HepG2 (cell line): ENCODE results near the gene HYCC2. TPM values are rescaled to one million over a fixed set of nuclear protein-coding genes. Genes with fewer than 3 reads are reported as not detected.
A peak's percentile ranks its signal among the peaks of the same experiment; 100 is the strongest.

Source experiments
- GRHL1 ChIP-seq: sonication (generic); formaldehyde crosslinking; conservative IDR thresholded peaks from 2 replicates; pipeline ENCODE4 v1.8.0; 2022; ENCODE audit warnings: missing genetic modification reagents
- MAFF ChIP-seq: IDR thresholded peaks from 2 replicates; pipeline ENCODE4 v1.6.1; 2011; ENCODE audit warnings: low read depth, low read length, improper control_type of control experiment
- NCOA2 ChIP-seq: sonication (generic); formaldehyde crosslinking; IDR thresholded peaks from 2 replicates; pipeline ENCODE4 v1.8.0; 2022; ENCODE audit warnings: inconsistent platforms
- RBFOX2 ChIP-seq: fragments of 200-400 bp; formaldehyde crosslinking; IDR thresholded peaks from 2 replicates; pipeline ENCODE4 v1.6.1; 2017; ENCODE audit warnings: low read depth, mild to moderate bottlenecking, low read length
- TBX2 ChIP-seq: sonication (generic); formaldehyde crosslinking; IDR thresholded peaks from 2 replicates; pipeline ENCODE4 v1.5.0; 2020; ENCODE audit warnings: missing genetic modification reagents, mild to moderate bottlenecking, borderline replicate concordance
- TFDP1 ChIP-seq: IDR thresholded peaks from 2 replicates; pipeline ENCODE4 v1.6.1; 2016; ENCODE audit warnings: missing compliant biosample characterization, missing genetic modification reagents, borderline replicate concordance
- ZBTB43 ChIP-seq: sonication (generic); formaldehyde crosslinking; conservative IDR thresholded peaks from 2 replicates; pipeline ENCODE4 v1.4.0; 2020; ENCODE audit warnings: missing genetic modification reagents
- ZNF713 ChIP-seq: sonication (generic); formaldehyde crosslinking; IDR thresholded peaks from 2 replicates; pipeline ENCODE4 v1.4.0; 2020; ENCODE audit warnings: mild to moderate bottlenecking, missing genetic modification reagents
- ZNF772 ChIP-seq: sonication (generic); formaldehyde crosslinking; IDR thresholded peaks from 2 replicates; pipeline ENCODE4 v1.5.0; 2020; ENCODE audit warnings: mild to moderate bottlenecking, missing genetic modification reagents
- ZNF780A ChIP-seq: sonication (generic); formaldehyde crosslinking; IDR thresholded peaks from 2 replicates; pipeline ENCODE4 v1.8.0; 2022; ENCODE audit warnings: mild to moderate bottlenecking, missing genetic modification reagents, moderate library complexity
- ZNF83 ChIP-seq: sonication (generic); formaldehyde crosslinking; IDR thresholded peaks from 2 replicates; pipeline ENCODE4 v1.4.0; 2020; ENCODE audit warnings: missing genetic modification reagents, mild to moderate bottlenecking, borderline replicate concordance
- polyA plus RNA-seq, 8 experiments: library from polyadenylated mRNA; depleted of rRNA in 3 of 8; stranded (reverse) in 7 of 8; unstranded in 1 of 8; fragments of >200 nt; fragmentation: Illumina TruSeq in 4 of 8; extraction: Trizol in 4 of 8; gene quantifications; 2 replicates each; pipeline versions ENCODE4 v1.2.1 to v1.2.3, GENCODE V29; 2011 to 2016; ENCODE audit warnings: low read depth in 4 of 8, missing spikeins in 1 of 8, mixed read lengths in 1 of 8; ENCODE audit not compliant: insufficient read depth in 1 of 8
- total RNA-seq, 5 experiments: library from RNA; depleted of rRNA; stranded (reverse); fragments of >200 nt; fragmentation: Illumina TruSeq; extraction: Trizol; gene quantifications; 2 replicates each; pipeline ENCODE4 v1.2.3, GENCODE V29; 2016; ENCODE audit warnings: low read depth in 1 of 5
- TF ChIP-seq, protein P1 (sequence below): sonication (generic); formaldehyde crosslinking; IDR thresholded peaks from 2 replicates; pipeline ENCODE4 v1.5.0; 2020; ENCODE audit warnings: mild to moderate bottlenecking, missing genetic modification reagents, borderline replicate concordance
- TF ChIP-seq, protein P2 (sequence below): sonication (generic); formaldehyde crosslinking; IDR thresholded peaks from 2 replicates; pipeline ENCODE4 v1.5.1; 2020; ENCODE audit warnings: missing genetic modification reagents, mild to moderate bottlenecking, borderline replicate concordance

HYCC2 gene
- total and polyA plus RNA-seq, 2 of the 13 experiments (the other 11 are each of a cell fraction or from before 2014, with no cell fraction given) = 4.7 to 13.9 TPM

DNA sequence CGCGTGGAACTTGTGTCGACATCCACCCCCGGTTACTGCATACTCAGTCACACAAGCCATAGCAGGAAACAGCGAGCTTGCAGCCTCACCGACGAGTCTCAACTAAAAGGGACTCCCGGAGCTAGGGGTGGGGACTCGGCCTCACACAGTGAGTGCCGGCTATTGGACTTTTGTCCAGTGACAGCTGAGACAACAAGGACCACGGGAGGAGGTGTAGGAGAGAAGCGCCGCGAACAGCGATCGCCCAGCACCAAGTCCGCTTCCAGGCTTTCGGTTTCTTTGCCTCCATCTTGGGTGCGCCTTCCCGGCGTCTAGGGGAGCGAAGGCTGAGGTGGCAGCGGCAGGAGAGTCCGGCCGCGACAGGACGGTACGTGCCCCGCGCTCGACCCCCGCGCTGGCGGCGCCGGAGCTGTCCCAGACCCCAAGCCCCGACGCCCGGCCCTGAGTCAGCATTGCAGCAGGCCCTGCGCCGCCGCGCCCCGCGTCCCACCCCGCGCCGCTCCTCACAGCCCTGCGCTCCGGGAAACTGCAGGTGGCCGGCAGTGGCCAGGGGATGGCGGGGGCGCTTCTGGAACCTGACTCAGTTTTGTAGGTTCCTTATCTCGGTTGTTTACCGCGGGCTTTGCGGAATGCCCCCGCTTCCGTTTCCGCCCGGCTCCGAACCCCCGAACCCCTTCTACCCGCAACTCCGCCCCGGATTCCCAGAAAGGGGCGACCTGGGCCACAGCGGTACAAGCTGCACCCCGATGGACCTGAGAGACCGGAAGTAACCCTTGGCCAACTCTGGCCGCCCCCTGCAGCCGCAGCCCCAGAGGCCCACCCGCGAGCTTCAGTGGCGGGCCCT lies 44.9 kb upstream of the HYCC2 start, which contains the start of gene CFLAR (continued):
- TF ChIP-seq, protein P1, sequence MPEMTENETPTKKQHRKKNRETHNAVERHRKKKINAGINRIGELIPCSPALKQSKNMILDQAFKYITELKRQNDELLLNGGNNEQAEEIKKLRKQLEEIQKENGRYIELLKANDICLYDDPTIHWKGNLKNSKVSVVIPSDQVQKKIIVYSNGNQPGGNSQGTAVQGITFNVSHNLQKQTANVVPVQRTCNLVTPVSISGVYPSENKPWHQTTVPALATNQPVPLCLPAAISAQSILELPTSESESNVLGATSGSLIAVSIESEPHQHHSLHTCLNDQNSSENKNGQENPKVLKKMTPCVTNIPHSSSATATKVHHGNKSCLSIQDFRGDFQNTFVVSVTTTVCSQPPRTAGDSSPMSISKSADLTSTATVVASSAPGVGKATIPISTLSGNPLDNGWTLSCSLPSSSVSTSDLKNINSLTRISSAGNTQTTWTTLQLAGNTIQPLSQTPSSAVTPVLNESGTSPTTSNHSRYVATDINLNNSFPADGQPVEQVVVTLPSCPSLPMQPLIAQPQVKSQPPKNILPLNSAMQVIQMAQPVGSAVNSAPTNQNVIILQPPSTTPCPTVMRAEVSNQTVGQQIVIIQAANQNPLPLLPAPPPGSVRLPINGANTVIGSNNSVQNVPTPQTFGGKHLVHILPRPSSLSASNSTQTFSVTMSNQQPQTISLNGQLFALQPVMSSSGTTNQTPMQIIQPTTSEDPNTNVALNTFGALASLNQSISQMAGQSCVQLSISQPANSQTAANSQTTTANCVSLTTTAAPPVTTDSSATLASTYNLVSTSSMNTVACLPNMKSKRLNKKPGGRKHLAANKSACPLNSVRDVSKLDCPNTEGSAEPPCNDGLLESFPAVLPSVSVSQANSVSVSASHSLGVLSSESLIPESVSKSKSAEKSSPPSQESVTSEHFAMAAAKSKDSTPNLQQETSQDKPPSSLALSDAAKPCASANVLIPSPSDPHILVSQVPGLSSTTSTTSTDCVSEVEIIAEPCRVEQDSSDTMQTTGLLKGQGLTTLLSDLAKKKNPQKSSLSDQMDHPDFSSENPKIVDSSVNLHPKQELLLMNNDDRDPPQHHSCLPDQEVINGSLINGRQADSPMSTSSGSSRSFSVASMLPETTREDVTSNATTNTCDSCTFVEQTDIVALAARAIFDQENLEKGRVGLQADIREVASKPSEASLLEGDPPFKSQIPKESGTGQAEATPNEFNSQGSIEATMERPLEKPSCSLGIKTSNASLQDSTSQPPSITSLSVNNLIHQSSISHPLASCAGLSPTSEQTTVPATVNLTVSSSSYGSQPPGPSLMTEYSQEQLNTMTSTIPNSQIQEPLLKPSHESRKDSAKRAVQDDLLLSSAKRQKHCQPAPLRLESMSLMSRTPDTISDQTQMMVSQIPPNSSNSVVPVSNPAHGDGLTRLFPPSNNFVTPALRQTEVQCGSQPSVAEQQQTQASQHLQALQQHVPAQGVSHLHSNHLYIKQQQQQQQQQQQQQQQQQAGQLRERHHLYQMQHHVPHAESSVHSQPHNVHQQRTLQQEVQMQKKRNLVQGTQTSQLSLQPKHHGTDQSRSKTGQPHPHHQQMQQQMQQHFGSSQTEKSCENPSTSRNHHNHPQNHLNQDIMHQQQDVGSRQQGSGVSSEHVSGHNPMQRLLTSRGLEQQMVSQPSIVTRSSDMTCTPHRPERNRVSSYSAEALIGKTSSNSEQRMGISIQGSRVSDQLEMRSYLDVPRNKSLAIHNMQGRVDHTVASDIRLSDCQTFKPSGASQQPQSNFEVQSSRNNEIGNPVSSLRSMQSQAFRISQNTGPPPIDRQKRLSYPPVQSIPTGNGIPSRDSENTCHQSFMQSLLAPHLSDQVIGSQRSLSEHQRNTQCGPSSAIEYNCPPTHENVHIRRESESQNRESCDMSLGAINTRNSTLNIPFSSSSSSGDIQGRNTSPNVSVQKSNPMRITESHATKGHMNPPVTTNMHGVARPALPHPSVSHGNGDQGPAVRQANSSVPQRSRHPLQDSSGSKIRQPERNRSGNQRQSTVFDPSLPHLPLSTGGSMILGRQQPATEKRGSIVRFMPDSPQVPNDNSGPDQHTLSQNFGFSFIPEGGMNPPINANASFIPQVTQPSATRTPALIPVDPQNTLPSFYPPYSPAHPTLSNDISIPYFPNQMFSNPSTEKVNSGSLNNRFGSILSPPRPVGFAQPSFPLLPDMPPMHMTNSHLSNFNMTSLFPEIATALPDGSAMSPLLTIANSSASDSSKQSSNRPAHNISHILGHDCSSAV (CRISPR knock-in tag) = peak; percentile 97
- TF ChIP-seq TFDP1 (CRISPR knock-in tag) (no peak; the same call in 1 of the 2 replicates), NCOA2 (CRISPR knock-in tag) (peak; percentile 78), ZNF83 (CRISPR knock-in tag) (peak; percentile 21; the same call in 1 of the 2 replicates), TBX2 (CRISPR knock-in tag) (peak; percentile 84), ZNF780A (CRISPR knock-in tag) (no peak), ZNF772 (peak; percentile 15; the same call in 1 of the 2 replicates), RBFOX2 (peak; percentile 100), ZNF713 (no peak), GRHL1 (CRISPR knock-in tag) (no peak), MAFF (peak; percentile 41; the same call in 1 of the 2 replicates), ZBTB43 (CRISPR knock-in tag) (peak; percentile 72; the same call in 1 of the 2 replicates)
- TF ChIP-seq, protein P2, sequence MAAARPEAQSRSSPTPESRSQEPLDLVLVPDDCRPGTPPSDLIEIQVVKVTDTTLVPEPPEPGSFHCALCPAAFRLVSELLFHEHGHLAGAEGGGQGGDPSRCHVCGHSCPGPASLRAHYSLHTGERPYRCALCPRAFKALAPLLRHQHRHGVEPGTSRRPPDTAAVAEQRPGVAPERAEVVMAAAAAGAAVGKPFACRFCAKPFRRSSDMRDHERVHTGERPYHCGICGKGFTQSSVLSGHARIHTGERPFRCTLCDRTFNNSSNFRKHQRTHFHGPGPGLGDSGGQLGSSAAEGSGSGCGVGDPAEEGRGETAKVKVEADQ (CRISPR knock-in tag) = peak; percentile 19; the same call in 1 of the 2 replicates
